Renal cortex interstitium (tissue), 11 donors: ENCODE measurements around the gene ADPRH. TPM values are rescaled to one million over a fixed set of nuclear protein-coding genes. Genes with fewer than 3 reads are reported as not detected.

ENCODE experiments used
- DNase-seq, 11 donors: peaks; one replicate each; pipeline ENCODE4 v3.0.0-alpha.2; 2013; ENCODE audit warnings: low read depth in 9 of 11, low spot score in 4 of 11; ENCODE audit errors: extremely low read depth in 1 of 11
- polyA plus RNA-seq, 3 donors: library from polyadenylated mRNA; unstranded; fragments of 120-200 nt; gene quantifications; one replicate each; pipeline ENCODE4 v1.2.1, GENCODE V29; 2013; ENCODE audit not compliant: insufficient read length in 3 of 3

Gene ADPRH
- polyA plus RNA-seq, 3 donors: 6.3 to 7.5 (median 7.0) TPM

DNA sequence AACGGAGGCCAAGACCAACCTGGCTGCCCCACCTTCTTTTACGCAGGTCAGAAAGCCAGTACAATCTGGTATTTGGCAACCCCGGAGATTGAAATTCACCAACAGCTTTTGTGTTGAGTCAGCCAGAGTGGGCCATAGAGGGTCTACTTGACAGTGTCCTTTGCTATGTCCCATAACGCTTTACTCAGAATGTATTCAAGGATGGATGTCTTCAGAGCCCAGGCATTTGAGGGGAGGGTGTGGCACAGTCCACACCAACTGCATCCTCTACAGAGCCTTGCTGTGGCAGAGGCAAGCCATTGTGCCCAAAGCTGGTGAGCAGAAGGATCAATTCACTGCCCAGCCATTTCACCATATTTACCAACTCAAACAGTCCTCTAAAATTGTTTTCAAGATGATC lies 36.8 kb downstream of the ADPRH start:
- no peak for DNase-seq

DNA sequence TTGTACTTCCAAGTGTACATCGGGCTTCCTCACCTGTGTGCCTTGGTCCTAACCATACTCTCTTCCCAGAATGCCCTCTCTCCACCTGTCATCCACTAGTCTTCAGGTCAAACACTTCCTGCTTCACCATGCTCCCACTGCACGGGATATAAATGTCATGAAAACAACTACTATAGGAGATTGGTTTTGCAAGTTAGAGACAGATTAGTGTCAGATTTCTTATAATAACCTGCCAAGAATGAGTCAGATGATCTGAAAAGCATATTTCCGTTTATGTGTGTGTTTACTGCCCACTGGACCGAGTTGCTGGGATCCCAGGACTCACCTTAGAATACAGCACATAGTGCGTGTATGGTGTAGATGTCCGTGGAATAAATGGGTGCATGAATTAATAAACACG lies 39.8 kb downstream of the ADPRH start:
- DNase-seq: no peak

DNA sequence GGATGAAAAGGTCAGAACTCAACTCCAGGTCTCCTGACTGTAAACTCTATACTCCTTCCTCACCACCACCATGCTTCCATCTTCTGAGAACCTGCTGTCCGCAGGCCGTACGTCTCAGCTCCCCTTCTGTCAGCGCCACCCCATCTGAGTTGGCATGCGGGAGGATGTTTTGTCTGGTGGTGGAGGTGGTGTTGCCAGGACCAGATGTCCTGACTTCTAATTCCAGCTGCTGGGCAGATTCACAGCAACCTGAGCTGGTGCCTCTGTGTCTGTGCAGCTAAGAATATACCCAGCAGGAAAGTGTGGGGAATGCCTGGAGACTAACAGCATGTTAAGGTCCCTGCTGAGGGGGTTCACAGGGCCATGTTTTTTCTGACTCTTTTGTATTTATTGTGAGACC lies 41.6 kb downstream of the ADPRH start:
- DNase-seq: no peak

DNA sequence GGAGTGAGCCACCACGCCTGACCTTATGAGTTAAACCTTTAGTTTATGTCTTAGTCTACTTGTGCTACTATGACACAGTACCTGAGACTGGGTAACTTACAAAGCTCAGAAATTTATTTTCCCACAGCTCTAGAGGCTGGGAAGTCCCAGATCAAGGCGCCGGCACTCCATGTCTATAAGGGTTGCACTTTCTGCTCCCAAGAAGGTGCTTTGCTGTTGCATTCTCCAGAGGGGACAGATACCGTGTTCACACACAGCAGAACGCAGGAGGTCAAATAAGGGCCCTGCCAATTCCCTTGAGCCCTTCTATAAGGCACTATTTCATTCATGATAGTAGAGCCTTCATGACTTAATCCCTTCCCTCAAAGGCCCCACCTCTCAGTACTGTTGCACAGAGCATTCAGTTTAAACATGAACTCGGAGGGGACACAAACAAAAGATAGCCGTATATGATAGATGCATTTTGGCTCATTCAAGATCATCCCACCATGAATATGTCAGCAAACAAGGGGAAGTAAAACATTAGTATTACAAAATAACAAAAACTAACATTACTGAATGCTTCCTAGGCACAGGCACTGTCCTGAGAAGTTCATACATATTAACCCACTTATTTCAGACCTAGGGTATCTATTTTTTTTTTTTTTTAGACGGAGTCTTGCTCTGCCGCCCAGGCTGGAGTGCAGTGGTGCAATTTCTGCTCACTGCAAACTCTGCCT lies 44.9 kb downstream of the ADPRH start:
- DNase-seq: no peak

DNA sequence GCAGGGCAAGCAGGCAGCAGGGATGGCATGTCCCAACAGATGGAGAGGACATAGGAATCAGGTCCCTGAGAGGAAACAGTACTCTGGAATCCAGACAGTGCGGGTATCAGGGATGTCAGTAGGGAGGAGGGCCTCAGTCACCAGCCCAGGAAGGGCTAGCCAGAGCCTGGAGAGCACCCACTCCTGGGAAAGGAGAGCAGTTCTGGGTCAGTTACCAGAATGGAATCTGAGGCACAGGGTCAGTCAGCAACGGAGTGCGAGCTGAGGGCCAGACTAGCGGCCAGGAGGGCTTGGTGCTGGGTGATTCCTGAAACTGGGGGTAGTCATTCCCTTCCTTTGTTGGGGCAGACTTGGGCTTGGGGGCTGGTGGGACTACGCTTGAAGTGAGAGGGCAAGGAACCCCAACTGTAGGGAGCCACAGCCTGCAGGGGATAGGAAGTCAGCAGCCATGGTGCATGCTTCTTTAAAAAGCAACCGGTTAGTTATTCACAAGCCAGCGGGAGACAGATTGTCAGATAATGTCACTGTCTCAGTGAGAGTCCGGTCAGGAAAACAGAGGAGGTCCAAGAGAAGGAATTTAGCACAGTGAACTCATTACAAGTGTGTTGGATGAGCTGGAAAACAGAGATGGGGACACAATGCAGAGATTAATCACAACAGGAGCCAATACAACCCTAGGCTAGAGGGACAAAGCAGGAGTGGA lies 46.3 kb downstream of the ADPRH start:
- no peak for DNase-seq

DNA sequence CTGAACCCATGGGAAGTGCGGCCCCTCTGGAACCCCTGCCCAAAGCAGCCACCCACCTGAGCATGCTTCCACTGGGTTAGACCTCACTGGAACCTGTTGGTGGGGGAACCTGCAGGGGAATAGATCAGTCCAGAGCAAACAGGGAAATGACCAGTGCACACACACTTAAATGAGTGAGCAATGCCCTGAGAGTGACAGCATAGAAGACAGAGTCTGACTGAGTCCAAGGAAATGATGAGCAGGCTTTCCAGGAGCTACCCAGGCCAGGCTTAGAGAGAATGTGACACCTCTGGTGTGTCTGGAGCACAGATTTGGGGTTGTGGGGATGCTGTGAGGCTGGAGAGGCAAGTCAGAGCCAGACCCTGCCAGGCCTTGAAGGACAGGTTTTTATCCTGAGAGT lies 46.9 kb downstream of the ADPRH start:
- DNase-seq: no peak

DNA sequence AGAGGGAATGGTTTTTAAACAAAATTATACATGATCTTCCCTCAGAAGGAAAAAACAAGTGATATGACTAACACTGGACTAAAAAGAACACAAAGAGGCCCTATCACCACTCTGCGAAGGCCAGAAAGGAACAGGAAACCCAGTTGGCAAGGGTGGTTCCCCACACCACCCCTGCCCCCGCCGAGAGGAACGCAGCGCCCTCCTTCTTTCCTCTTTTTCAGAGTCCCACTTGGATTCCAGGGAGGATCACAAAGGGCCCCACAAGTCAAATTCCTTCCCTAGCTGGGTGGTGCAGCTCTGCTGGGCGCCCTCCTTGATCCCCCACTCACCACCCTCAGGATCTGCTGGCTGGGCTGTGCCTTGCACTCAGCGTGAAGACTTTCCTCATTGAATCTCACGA lies 48.2 kb downstream of the ADPRH start:
- no peak for DNase-seq

DNA sequence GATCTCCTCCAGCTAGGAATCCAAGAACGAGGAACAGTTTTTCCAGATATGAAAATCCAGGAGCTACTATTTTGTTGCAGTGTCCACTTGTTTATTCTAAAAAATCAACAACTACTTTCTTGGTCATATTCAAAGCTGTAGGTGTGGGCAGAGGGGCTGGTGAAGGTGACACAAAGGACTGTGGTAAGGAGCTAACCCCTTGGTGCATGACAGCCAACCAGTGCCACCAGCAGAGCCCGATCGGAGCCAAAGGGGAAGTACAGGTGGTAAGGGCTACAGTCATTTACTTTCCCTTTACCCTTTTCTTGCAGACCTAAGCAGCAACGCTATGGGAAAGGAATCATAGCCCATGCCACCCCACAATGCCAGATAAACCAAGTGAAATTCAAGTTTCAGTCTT lies 49.1 kb downstream of the ADPRH start:
- no peak for DNase-seq

DNA sequence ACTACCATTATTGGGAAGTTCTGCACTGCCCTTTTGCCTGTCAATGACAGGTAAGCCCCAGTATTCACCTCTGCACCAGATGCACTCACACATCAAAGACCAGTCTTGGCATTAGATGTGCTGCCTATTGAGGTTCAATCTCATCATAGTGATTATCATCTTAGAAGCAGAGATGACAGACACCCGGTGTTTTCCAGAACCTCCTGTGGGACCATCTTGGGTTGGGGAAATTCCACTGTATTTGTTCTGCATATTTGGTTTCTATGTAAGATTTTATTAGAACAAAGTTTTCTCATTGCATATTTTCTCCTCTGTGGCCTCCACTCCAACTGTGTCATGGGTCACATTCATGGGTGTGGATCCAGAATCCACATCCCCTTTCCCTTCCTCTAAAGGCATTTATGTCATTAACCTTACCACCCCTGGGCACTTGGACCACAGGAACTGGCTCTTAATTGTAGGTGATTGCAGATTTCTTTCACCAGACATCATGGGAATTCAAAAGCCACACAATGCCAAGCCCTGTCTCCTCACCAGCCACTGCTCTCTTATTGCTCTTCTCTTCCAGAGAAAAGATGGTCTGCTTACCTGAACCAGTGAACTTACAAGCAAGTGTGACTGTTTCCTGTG lies 49.6 kb downstream of the ADPRH start:
- DNase-seq: no peak

DNA sequence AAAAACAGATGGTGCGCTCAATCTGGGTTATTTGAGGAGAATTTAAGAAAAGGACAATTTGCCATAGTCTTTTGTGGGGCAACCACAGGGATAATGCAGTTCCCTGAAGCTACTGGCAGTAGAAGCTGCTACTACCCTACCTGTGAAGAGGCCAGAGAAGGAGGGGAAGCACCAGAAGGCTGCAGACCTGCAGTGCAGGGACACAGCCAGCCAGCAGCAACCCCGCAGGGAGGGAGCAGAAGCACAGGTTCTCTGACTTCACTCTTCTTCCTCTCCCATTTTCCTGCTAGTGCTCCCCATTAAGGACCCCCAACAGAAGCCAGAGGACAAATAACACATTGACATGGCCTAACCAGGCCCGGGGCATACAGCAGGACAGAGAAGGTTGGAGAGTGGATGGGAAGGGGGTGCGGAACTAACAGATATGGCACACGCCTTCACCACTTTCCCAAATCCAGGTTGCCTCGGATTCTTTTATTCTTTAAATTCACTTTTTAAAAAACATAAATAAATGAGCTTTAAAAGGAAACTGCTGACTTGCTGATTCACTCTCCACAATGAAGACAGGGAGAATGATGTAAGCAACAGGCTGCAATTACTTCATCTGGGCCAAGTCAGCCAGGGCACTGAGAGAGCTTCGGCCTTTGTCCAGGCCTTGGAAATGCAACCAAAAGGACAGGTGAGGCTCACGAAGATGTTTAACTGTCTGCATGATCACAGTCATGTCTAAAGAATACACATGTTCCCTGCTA lies 51.0 kb downstream of the ADPRH start:
- DNase-seq: no peak

DNA sequence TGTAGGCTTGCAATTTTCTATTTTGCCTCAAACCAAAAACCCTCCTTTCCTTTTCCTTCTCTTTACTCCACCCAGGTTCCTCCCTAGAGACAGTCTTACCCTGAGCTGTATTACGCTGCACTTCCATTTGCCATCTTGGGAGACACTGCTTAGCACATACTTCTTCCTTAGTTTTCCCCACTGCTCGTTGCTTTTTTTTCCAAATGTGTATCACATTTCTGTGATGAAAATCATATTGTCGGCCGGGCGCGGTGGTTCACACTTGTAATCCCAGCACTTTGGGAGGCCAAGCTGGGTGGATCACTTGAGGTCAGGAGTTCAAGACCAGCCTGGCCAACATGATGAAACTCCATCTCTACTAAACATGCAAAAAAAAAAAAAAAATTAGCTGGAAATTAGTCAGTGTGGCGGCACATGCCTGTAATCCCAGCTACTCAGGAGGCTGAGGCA lies 51.6 kb downstream of the ADPRH start:
- DNase-seq: no peak

DNA sequence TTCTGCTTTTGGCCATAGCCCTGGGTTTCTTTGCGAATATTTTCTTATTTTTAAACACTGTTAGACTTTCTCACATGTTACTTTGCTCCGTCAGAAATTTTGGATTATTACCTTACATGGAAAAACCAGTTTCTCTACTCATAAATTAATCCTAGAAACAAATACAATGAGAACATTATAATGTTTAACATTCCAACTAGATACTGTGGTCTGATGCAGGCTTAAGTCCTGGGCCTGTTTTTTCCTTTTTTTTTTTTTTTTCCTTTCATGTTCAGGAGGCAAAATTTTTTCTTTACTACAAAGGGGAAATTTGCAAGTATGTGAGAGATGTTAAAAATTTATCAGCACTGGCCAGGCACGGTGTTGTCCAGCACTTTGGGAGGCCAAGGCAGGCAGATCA lies 52.2 kb downstream of the ADPRH start:
- no peak for DNase-seq

DNA sequence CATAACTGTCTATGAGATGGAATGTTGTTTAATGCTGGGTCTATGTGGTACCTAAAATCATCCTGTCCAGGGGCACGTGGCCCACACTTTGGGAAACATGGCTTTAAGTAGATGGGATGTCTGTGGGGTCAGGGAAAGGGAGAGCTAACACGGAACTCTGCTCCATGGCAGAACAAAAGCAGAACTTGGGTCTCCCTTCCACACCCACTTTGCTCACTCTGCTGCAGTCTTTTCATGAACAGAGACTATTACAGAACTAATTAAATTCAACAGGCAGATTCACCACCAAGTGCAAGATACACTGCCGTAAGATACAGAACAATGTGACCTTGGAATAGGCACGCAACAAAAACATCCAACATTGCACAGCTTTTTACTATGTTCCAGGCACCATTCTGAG lies 52.9 kb downstream of the ADPRH start:
- DNase-seq: no peak

DNA sequence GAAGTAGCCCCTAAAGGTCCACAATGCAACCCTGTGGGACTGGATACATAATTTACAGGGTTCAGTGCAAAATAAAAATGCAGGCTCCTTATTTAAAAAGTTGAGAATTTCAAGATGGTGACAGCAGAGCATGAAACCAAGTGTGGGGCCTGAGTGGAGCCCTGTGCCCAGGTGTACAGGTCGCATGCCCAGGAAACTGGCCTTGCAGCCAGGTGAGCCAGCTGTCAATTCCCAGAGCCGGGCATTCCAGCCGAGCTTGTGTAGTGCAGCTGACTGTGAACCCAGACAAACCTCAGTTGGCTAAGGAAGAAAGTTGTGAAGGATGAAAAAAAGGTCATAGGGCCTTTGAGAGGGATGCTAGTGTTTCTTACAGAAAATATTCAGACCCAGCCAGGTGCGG lies 53.5 kb downstream of the ADPRH start:
- no peak for DNase-seq

DNA sequence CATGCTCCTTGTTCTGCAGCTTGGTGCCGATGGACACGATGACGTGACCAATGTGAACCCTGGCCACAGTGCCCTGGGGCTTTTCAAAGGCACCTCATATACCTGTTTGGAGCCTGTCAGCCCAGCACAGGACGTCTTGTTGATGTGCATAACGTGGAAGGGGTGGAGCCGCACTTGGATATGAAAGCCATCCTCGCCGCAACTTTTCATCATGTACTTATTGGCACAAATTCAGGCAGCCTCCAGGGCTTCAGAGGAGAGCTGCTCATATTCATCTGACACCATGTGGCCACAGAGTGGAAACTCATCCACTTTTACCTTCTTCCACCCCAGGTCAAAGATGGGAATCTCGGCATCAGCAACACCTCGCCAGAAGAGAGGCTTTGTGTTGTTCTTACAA lies 56.4 kb downstream of the ADPRH start:
- DNase-seq: no peak

DNA sequence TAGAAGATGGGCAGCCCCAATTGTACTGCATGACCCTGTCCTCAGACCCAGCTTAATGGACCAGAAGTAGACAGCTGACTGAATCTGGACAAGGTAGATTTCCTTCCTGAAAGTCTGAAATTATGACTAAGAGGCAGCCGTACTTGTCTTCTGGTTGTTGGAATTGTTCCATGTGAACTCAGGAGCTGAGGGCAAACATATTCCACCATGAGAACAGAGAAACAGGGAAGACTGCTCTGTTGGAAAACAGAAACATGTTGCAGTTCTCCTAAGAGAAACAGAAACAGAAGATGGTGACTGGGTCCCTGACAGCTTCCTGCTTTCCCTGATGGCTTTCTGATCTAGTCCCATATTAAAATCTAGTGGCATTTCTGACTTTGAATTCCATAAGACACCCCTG lies 57.0 kb downstream of the ADPRH start:
- no peak for DNase-seq

DNA sequence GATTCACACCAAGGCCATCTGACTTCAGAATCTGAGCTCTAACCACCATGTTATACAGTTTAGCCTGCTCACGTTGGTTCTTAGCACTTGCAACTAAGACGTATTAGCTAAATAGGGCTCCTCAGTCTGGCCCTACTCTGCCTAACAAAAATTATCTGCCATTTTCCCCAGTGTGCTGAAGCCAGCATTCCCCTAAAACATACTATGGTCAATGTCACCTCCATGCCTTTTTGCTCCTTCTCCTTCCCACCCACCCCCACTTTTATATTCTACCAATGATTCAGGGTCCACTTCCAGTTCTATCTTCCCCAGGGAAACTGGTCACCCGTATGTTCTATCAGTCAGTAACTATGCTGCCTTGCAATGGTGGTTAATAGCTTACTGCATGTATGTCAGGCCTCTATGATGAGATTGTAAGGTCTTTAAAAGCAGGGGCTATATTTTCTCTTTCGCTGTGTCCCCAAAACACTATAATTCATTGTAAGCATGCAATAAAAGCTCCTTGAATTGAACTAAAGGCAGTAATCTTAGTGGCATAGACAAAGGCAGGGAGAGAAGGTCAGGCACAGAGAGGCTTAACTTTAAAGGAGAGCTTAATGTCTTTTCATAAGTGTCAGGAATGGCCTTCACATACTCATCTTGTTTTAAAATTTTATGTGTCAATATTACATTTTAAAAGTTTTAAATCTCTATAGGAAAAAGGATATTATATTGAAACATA lies 57.8 kb downstream of the ADPRH start:
- DNase-seq: no peak

DNA sequence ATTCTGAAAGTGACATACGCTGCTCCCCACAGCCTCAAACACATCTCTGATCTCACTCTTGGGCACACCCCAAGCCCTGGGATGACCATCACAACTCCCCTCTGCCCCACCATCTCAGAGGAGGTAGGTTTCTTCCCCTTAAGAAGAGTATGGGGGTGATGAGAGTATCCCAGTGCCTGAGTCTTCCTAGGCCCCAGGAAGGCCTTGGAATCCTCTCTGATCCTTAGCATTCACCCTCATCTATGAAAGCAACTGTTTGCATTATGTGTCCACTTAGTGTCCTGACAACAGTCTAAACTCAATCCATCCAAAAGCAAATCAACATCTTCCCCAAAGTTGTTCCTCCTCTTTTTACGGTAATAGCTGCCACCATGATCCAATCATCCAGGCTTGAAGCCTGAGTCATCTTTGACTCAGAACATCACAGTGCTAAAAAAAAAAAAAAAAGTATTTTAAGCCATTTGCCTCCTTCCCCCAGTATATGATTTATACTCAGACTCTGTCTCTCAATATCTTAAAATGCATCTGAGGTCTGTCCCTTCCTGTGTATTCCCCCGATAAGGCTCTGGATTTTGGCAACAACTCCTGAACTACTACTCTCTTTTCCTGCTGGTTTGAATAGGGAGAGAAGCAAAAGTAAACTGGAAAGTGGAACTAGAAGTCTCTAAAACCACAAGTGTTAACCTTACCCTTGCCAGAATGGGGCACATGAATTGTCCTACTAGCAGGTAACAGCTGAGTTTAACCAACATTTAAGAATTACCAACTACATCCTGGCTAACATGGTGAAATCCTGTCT lies 58.6 kb downstream of the ADPRH start:
- no peak for DNase-seq
